ENCODE measurements around the gene TMEM165.
"Not testable (repeated sequence)": the region's sequence is repeated elsewhere in the genome, so short reads cannot be mapped to it uniquely, and the experiment has no call there.

TMEM165 gene, protein sequence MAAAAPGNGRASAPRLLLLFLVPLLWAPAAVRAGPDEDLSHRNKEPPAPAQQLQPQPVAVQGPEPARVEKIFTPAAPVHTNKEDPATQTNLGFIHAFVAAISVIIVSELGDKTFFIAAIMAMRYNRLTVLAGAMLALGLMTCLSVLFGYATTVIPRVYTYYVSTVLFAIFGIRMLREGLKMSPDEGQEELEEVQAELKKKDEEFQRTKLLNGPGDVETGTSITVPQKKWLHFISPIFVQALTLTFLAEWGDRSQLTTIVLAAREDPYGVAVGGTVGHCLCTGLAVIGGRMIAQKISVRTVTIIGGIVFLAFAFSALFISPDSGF

DNA sequence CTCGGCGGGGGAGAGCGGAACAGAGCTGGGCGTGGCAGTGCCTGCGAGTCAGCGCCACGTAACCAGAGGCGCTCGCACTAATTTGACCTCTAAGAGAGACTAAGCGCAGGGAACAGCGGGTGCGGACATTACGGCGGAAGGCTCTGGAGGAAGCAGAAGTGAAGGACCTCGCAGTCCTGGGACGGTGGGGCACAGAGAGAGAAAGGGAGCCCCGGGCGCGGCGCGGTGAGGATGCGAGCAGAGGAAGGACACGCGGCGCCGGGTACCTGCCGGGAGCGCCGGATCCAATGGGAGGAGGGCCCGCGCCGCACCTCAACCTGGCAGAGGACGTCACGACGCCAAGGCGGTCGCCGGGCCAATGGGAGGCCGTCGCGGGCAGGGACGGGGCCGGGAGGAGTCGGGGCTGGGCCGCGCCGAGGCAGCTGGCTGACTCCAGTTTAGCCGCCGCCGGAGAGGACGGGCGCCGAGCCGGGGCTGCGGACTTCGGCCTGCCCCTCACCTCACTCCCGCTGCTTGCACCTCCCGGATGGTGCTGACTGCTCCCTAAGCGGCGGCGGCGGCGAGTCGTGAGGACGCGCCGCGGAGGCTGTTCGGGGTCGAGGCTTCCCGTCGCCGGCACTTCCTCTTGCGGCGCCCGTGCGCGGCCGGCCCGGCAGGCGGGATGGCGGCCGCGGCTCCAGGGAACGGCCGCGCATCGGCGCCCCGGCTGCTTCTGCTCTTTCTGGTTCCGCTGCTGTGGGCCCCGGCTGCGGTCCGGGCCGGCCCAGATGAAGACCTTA is at the start of gene TMEM165:
Gene TMEM165 (plus strand): TSS at position 429 of the 779 bp plus-strand sequence. CDS start 233 bp downstream, at position 662.
- peak; percentile 89 for DNase-seq

DNA sequence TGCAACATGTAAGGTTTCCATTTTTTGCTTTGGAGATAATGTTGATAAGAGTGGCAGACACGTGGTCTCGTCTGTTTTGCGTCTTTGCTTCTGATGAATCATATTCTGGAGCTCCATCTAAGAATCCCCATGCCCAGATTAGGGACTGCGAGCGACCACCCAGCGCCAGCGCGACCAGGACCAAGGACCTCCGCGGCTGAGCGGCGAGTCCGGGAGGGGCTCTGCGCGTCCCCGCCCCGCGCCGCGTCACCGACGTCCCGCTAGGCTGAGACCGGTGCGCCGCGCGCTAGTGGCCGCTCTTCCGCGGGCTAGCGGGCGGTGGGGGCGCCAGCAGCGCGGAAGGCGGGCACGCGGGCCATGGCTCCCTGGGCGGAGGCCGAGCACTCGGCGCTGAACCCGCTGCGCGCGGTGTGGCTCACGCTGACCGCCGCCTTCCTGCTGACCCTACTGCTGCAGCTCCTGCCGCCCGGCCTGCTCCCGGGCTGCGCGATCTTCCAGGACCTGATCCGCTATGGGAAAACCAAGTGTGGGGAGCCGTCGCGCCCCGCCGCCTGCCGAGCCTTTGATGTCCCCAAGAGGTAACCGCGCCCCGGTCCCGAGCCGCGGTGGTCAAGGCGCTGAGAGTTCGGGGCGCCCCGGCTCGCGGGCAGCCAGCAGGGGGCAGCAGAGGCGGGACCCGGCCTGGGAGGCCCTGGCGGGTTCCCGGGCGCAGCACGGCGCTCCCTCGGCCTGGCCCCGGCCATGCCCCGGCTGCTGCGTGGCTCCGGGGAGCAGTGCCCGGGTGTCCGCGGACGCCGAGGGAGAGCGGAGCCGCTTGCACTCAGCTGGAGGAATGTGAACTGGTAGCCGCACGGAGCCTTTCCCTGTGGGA is 49.5 kb upstream of the TMEM165 start, which contains the start of gene SRD5A3:
Gene SRD5A3 (plus strand): TSS at position 263 of the 871 bp plus-strand sequence. CDS start 95 bp downstream, at position 358.
- DNase-seq = peak; percentile 51

DNA sequence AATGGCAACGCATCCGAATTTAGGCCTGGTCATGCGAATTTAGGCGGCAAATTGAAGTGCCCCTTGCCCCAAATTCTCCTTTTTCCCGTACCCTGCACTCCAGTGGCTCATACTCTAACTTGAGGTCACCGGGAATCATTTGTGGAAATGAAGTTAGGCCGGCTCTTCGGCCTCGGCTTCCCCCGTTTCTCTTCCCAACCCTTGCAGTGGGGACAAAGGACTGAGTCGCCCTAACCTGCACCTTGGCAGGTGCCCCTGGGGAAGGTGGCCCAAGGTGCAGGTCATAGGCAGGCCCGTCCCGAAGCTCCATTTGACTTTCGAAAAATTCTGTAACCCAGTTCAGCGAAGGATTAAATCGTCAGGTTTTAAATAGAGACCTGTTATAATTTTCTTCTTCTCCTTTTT is 48.9 kb upstream of the TMEM165 start:
- no peak for DNase-seq

DNA sequence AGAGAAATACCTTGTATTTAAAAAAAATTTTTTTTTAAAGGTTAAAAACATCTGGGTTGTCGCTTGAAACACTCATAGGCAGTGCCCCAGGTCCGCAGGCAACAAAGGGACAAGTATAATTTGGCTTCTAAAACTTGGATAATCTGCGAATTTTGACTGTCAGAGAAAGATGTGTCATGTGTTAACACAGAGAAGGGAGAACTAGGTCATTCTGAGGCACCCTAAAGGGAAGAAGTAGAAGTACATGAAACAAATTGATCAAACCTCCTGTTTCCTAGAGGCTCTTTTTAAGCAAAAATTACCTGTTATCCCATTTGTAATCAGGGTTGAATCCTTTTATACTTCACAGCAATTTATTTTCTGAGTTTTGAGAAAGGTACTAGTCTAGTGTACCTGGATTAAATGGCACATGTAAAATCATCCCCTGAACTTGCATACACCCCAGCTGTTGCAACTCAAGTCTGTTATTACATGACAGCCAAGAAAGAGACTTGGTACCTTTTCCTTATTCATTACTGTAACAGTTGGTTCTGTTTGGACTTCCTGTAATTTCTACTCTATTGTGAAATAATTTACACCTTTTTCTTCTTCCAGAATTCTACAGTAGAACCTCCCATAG is 48.0 kb upstream of the TMEM165 start:
- DNase-seq = no peak

DNA sequence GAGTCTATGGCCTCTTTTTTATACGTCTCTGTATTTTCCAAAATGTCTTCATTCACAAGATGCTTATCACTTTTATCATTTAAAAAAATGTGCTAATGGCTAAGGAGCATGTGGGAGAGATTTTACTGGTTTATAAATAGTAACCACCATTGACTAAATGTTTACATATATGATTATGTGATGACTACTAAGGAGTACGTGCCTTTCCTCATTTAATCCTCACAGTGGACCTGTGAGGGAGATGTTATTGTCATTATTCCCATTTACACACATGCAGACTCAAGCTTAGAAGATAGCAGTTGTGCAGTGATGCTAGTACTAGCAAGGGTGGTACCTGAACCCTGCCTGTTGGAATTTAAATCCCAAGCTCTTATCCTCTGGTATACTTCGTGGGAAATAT is 47.3 kb upstream of the TMEM165 start:
- no peak for DNase-seq

DNA sequence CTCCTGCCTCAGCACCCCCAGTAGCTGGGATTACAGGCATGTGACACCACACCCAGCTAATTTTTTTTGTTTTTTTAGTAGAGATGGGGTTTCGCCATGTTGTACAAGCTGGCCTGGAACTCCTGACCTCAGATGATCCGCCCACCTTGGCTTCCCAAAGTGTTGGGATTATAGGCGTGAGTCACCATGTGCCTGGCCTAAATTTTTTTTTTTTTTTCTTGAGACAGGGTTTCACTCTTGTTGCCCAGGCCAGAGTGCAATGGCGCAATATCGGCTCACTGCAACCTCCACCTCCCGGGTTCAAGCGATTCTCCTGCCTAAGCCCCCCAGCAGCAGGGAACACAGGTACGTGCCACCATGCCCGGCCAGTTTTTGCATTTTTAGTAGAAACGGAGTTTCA is 44.9 kb upstream of the TMEM165 start:
- DNase-seq = peak; percentile 20

DNA sequence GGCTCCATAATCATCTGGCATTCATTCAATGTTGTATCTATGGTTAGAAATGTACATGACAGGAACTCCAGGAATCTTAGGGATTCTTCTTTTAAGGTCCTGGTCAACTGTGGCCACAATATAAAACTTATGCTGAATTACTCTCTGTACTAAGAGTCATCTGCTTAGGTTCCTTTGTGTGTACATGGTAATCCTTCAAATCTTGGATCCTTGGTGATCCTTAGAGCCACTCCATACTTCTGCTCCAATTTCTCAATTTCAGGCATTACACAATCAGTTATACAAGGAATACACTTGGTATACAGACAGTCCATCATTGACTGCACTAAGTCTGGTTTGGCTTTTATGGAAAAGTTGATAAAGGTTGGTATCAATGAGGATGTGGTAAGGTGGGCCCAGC is 43.9 kb upstream of the TMEM165 start:
- DNase-seq = no peak

DNA sequence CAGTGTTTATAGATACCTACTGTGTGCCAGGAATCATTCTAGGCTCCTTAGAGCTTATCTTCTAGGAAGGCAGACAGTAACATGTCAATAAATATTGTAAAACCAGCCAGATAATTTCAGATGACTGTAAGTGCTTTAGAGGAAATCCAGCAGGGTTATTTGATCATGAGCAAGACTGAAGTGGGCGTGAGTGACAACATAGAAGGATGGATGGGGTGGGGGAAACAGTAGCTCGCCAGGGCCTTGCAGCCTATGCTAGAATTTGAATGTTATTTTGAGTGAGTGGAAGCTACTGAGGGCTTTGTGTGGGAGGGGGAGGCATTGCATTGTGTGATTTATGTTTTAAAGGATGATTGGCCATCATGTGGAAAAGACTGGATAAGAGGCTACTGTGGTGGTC is 43.0 kb upstream of the TMEM165 start:
- no peak for DNase-seq

DNA sequence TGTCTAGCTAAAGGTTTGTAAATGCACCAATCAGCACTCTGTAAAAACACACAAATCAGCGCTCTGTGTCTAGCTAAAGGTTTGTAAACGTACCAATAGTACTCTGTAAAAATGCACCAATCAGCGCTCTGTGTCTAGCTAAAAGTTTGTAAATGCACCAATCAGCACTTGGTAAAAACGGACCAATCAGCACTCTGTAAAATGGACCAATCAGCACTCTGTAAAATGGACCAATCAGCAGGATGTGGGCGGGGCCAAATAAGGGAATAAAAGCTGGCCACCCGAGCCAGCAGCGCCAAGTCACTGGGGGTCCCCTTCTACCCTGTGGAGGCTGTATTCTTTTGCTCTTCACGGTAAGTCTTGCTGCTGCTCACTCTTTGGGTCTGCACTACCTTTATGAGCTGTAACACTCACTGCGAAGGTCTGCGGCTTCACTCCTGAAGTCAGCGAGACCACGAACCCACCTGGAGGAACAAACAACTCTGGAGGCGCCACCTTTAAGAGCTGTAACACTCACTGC is 42.5 kb upstream of the TMEM165 start:
- not testable (repeated sequence) for DNase-seq

DNA sequence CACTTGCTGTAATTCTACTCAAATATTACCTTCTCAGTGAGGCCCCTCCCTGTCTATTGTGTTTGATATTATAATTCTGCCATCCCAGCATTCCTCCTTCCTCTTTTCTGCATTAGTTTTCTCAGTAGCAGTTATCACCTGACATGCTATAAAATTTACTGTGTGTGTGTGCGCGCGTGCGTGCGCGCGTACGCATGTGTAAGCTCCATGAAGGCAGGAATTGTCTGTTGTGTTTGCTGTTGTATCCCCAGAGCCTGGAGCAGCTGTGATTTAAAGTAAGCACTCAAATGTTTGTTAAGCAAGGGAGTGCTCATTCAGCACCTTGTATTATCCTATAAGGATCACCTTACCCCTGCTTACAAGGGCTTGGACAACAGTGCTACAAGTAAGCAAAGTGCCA is 41.1 kb upstream of the TMEM165 start:
- DNase-seq = no peak

DNA sequence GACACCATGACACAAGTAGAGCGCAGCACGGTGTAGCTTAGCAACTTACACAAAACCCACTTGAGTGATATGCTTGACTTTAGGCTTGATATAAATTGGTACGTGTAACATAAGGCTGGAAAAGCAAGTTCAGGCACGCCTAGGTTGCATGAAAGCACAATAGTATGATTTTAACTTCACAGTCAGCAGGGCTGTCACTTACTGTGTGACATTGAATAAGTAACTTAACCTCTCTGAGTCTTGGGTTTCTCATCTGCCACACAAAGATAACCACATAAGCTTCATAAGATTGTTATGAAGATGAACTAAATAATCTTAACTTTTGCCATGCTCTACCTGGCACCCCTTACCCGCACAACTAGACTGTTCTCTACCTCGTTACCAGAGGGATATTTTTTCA is 40.2 kb upstream of the TMEM165 start:
- no peak for DNase-seq

DNA sequence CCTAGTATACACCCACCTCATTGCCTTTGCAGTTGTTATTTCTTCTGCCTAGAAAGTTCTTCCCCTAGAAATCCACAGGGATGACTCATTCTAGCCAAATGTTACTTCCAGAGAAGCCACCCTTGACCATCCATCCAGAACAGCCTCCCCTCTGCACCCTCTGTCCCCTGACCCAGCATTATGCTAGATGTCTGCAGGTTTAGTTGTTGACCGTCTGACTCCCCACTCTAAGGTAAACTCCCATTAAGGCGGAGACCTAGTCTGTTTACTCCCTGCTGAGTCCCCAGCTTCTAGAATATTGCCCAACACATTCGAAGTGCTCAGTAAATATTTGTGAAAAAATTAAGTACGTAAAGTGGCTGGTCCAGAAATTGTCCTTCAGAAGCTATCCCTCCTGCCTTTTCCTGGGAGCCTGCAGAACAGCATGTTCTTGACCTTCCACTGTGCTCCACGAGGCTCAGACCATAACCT is 38.7 kb upstream of the TMEM165 start:
- DNase-seq = no peak

DNA sequence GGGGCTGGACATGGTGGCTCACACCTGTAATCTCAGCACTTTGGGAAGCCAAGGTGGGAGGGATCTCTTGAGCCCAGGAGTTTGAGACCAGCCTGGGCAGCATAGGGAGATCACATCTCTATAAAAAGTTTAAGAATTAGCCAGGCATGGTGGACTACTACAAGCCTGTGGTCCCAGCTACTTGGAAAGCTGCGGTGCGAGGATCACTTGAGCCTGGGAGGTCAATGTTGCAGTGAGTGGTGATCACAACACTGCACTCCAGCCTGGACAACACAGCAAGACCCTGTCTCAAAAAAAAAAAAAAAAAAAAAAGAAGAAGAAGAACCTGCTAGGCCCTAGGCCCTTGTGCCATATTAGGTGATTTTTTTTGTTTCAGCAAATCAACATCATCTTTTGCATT is 37.5 kb upstream of the TMEM165 start:
- DNase-seq = no peak

DNA sequence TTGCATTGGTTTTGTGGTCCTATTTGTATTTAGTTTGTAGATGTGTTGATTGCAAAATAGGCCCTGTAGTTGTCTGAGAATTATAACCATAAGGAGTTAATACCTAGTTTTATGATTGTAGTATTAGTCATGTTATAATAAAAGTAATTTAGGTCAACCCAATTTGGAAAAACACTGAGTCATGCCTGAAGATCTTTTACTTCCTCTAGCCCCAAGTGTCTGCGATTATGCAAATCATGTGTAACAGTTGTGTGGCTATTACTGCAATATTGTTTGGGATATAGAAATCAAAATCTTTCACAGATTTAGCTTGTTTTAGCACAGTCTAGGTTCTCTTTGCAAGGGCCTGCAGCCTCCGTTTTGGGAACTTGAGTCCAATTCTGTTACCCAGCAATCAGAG is 37.1 kb upstream of the TMEM165 start:
- no peak for DNase-seq

DNA sequence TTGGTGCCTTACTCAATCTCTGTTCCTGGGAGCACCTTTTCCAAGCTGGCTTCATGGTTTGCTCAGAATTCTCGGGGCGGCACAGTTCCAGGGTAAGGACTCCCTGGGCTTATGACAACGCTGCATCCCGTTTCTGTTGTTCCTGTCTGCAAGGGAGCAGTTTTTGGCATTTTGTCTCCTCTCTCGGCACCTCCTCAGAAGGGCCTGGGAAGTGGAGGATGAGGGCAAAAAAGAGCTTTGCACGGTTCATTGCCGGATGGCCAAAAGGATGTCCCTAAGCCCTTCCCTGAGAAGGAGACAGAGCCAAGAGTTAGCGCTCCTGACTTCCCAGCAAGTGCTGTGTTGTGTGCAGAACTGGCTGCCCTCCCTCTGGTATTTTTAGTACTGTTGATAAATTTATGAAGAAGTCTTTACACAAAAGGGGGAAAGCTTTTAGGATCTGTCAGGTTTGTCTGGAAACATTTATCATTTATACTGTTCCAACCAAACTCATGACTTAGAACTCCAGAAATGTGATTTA is 36.3 kb upstream of the TMEM165 start:
- DNase-seq = no peak

DNA sequence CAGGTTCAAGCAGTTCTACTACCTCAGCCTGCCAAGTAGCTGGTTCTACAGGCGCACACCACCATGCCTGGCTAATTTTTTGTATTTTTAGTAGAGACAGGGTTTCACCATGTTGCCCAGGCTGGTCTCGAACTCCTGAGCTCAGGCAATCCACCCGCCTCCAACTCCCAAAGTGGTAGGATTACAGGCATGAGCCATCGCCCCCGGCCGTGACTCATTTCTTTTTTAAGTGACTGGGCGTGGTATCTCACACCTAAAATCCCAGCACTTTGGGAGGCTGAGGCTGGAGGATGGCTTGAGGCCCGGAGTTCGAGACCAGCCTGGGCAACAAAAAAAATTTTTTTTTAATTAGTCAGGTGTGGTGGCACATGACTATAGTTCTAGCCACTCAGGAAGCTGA is 32.8 kb upstream of the TMEM165 start:
- DNase-seq = not testable (repeated sequence)

DNA sequence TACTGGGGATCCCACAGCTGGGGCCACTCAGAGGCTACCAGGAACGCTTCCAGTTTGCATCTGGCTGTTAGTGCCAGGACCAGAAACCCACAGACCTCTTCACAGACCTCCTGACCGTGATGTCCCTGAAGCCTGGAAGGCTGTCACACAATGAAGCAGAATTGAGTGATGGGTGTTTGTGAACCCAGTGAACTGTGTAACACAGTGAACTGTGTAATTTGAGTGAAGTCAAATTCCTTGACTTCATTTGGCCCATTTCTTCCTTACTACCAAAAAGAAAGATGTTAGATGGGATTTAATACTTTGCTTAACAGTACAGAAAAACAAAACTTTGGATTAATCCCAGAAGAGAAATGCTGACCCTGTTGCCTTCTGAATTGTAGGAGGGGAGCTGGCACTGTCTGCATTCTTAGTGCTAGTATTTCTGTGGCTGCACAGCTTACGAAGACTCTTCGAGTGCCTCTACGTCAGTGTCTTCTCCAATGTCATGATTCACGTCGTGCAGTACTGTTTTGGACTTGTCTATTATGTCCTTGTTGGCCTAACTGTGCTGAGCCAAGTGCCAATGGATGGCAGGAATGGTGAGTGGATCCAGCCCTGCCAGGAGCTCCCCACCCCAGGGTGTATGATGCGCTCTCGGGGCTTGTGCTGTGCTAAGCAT is 31.9 kb upstream of the TMEM165 start:
- no peak for DNase-seq

DNA sequence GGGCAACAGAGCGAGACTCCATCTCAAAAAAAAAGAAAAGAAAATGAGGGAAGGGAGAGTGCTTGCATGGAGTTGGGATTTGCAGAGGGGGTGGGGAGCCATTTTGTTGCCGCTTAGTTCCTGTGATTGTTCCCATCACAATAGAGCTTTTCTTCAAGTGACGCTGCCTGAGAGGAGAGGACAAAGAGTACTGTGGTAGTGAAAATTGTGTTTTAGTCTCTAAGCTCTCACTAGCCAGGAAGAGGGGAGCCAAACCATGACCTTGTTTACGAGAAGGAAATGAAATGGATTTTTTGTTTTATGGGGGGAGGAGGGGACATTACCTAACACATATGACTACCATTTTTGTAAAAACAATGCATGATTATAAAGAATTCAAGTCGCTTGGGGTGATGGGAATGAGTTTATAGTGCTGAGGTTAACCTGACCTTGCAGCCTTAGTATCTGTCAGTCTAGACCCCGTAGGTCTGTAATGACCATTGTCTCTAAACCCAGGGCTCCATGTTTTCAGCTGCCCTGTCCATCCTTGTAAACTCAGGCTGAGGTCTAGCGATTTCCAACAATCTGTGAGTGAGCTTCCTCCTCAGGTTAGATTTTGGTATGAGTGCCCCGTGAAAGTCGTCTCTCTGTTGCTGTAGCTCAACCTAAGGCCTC is 30.9 kb upstream of the TMEM165 start:
- DNase-seq = no peak

DNA sequence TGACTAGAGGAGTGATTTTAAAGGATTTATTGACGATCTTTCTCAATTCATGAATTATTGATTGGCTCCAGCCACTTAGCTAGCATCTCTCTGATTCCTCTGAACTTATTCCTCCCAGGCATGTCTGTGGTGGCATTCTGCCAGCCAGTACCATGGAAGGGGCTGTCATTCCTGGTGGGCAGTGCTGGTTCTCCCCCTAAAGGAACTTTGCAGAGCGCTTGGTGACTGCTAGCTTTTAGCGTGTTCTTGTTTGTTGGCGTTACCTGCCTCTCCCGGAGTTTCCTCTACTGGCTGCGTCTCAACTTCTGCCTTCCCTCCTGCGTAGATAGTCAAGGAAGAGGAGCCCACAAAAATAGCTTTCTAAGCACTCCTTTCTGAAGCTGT is 30.4 kb upstream of the TMEM165 start:
- no peak for DNase-seq

DNA sequence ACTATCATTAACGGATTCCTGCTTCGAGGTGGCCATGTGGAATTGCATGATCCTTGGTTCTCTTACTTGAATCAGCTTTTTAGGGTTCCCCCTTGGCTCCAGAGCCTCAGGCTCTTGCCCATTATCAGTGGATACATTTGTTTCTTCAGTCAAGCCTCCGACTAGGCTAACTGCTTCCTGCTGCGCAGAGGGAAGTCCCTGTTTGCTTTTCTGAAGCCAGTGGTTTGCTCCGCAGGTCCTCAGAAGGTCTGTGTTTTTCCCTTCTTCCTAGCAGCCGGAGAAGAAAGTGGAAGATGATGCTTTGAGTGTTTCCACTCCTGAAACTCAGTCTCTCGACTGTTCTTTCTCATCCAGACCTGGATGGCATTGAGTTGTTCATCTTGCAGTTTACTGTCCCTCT is 29.1 kb upstream of the TMEM165 start:
- no peak for DNase-seq

DNA sequence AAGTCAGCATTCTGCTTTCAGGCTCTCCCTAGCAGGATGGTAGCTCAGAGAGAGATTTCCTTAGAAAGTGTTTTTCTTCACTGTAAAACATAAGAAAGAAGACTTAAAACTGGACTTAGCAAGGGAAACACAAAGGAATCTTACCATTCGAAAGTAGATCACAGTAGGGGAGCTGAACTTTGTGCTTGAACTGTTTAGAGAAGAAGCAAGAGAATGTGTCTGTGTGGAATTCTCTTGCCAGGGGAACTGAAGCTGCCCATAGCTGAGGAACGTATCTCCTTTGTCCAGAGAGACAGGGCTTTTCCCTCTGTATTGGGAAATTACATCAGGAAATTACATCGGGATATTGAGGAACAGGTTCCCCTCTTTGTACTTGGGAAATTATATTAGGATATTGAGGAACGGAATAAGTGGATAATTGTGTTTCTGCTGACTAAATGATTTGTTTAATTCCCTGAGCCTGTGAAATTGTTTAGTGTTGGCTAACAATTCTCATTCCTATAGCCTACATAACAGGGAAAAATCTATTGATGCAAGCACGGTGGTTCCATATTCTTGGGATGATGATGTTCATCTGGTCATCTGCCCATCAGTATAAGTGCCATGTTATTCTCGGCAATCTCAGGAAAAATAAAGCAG is 28.6 kb upstream of the TMEM165 start:
- DNase-seq = no peak

Data from NCI-H226 (cell line).